IPS DF 4.7 (cell line): ENCODE measurements around the gene KLK8.

ENCODE experiments used
- DNase-seq: peaks from one replicate; pipeline ENCODE4 v3.0.0-alpha.2; 2013; ENCODE audit warnings: low spot score; ENCODE audit errors: extremely low read depth

The KLK8 gene

GRCh38 chr19:51001515-51001914, at the start of gene KLK8:
Gene KLK8, minus strand, starts transcription at chr19:51001604. Its CDS starts 437 bp downstream, at chr19:51001167.
- DNase-seq, result no peak

GRCh38 chr19:51047031-51047335, 45.6 kb upstream of the KLK8 start:
- no peak for DNase-seq

GRCh38 chr19:51044327-51044726, 42.9 kb upstream of the KLK8 start:
- no peak for DNase-seq

GRCh38 chr19:51043497-51043896, 42.1 kb upstream of the KLK8 start:
- DNase-seq, result no peak

- no peak for DNase-seq
Observed at GRCh38 chr19:51040151-51040550, 38.7 kb upstream of the KLK8 start.

- DNase-seq, result no peak
Observed at GRCh38 chr19:51036519-51036918, 35.1 kb upstream of the KLK8 start.

GRCh38 chr19:51034704-51035103, 33.3 kb upstream of the KLK8 start, which contains the start of gene KLK12:
Gene KLK12, minus strand, starts transcription at chr19:51035002. Its CDS starts 381 bp downstream, at chr19:51034621.
- DNase-seq, result no peak

- DNase-seq, result no peak
Observed at GRCh38 chr19:51031880-51032225, 30.4 kb upstream of the KLK8 start.

- no peak for DNase-seq
Observed at GRCh38 chr19:51031220-51031879, 29.9 kb upstream of the KLK8 start.

GRCh38 chr19:51030631-51031030, 29.2 kb upstream of the KLK8 start:
- no peak for DNase-seq

GRCh38 chr19:51029718-51030117, 28.3 kb upstream of the KLK8 start:
- no peak for DNase-seq

- no peak for DNase-seq
Observed at GRCh38 chr19:51027873-51028272, 26.5 kb upstream of the KLK8 start.

GRCh38 chr19:51027126-51027806, 25.9 kb upstream of the KLK8 start:
- no peak for DNase-seq

- DNase-seq, result no peak
Observed at GRCh38 chr19:51026554-51026831, 25.1 kb upstream of the KLK8 start, which contains the start of gene KLK11. Gene KLK11, minus strand, starts transcription at chr19:51026616. Its CDS starts 985 bp downstream, at chr19:51025631.

GRCh38 chr19:51025809-51026553, 24.6 kb upstream of the KLK8 start:
- no peak for DNase-seq

- no peak for DNase-seq
Observed at GRCh38 chr19:51025401-51025800, 24.0 kb upstream of the KLK8 start.

GRCh38 chr19:51024924-51025323, 23.5 kb upstream of the KLK8 start:
- DNase-seq, result no peak

- no peak for DNase-seq
Observed at GRCh38 chr19:51023946-51024345, 22.5 kb upstream of the KLK8 start.

- DNase-seq, result no peak
Observed at GRCh38 chr19:51022526-51022925, 21.1 kb upstream of the KLK8 start.

GRCh38 chr19:51020988-51021651, 19.7 kb upstream of the KLK8 start:
- no peak for DNase-seq

- DNase-seq, result no peak
Observed at GRCh38 chr19:51019544-51019925, 18.1 kb upstream of the KLK8 start, which contains the start of gene KLK10. Gene KLK10, minus strand, starts transcription at chr19:51019709. Its CDS starts 579 bp downstream, at chr19:51019130.
